H1 (cell line): ENCODE measurements around the gene KIF26A. TPM values are rescaled to one million over a fixed set of nuclear protein-coding genes. Genes with fewer than 3 reads are reported as not detected.

ENCODE experiments used
- CTCF ChIA-PET: fragments of 300-600 bp; sonication (Branson Sonifier 250); formaldehyde crosslinking; loops from one replicate; lab custom pipeline; 2021; ENCODE audit not compliant: partially characterized antibody; lab: Charles Lee
- POLR2A ChIA-PET: fragments of 300-600 bp; sonication (Branson Sonifier 250); formaldehyde crosslinking; loops from one replicate; lab custom pipeline; 2021; ENCODE audit warnings: inconsistent platforms; ENCODE audit not compliant: partially characterized antibody; lab: Charles Lee
- DNase-seq, 2 experiments: peaks; one replicate each; pipeline versions ENCODE4 v3.0.0 to v3.0.0-alpha.2; 2010 to 2022; ENCODE audit warnings: low spot score in 2 of 2, low read depth in 1 of 2, mixed read lengths in 1 of 2
- FAIRE-seq: peaks from 2 replicates; lab custom pipeline; 2011; peaks lifted over from hg19 to GRCh38; lab: Jason Lieb, UNC
- H2AFZ ChIP-seq: 2 replicates; pipeline ENCODE4 v1.8.1; 2012; ENCODE audit warnings: low read length, inconsistent platforms
- H2AK5ac ChIP-seq: 2 replicates; pipeline ENCODE4 v1.6.1; 2013; ENCODE audit warnings: low read depth, low read length
- H2BK120ac ChIP-seq: replicated peaks from 2 replicates; pipeline ENCODE3; 2013; ENCODE audit warnings: low read depth, low read length, inconsistent platforms
- H2BK12ac ChIP-seq: 2 replicates; pipeline ENCODE4 v1.6.1; 2013; ENCODE audit warnings: low read depth, low read length
- H2BK15ac ChIP-seq: 2 replicates; pipeline ENCODE4 v1.6.1; 2013; ENCODE audit warnings: low read length
- H2BK20ac ChIP-seq: 2 replicates; pipeline ENCODE4 v1.6.1; 2013; ENCODE audit warnings: low read length
- H2BK5ac ChIP-seq: 2 replicates; pipeline ENCODE4 v1.6.1; 2013; ENCODE audit warnings: low read depth, low read length
- H3K14ac ChIP-seq: 2 replicates; pipeline ENCODE4 v1.6.1; 2013; ENCODE audit warnings: inconsistent platforms; ENCODE audit not compliant: insufficient read length
- H3K18ac ChIP-seq: 2 replicates; pipeline ENCODE4 v1.6.1; 2013; ENCODE audit warnings: low read length; ENCODE audit errors: extremely low read depth
- H3K23ac ChIP-seq: 2 replicates; pipeline ENCODE4 v1.6.1; 2013; ENCODE audit warnings: inconsistent platforms; ENCODE audit not compliant: insufficient read length
- H3K23me2 ChIP-seq: 2 replicates; pipeline ENCODE4 v1.6.1; 2013; ENCODE audit warnings: low read depth, low read length
- H3K27ac ChIP-seq: 2 replicates; pipeline ENCODE4 v1.6.1; 2011; ENCODE audit warnings: low read depth, low read length, inconsistent platforms
- H3K27me3 ChIP-seq, 4 experiments: replicated peaks in 1 of 4; 1 replicate in 1 of 4; 2 replicates in 3 of 4; pipeline versions ENCODE4 v1.6.1 to v1.8.1; 2011 to 2013; ENCODE audit warnings: low read length in 3 of 4, mild to moderate bottlenecking in 3 of 4, inconsistent platforms in 2 of 4, mixed read lengths in 2 of 4, moderate library complexity in 1 of 4; ENCODE audit not compliant: control insufficient read depth in 3 of 4, insufficient read depth in 3 of 4; ENCODE audit errors: extremely low read depth in 1 of 4
- H3K36me3 ChIP-seq, 4 experiments: 2 replicates each; pipeline versions ENCODE4 v1.6.1 to v1.8.1; 2011 to 2013; ENCODE audit warnings: mild to moderate bottlenecking in 4 of 4, low read length in 3 of 4, moderate library complexity in 2 of 4, control low read depth in 1 of 4, inconsistent platforms in 1 of 4; ENCODE audit not compliant: insufficient read depth in 4 of 4, control insufficient read depth in 2 of 4
- H3K4ac ChIP-seq: replicated peaks from 2 replicates; pipeline ENCODE3; 2013; ENCODE audit warnings: low read length, low read depth, mixed read lengths, inconsistent platforms; ENCODE audit not compliant: insufficient read length
- H3K4me1 ChIP-seq, 4 experiments: replicated peaks in 1 of 4; 1 replicate in 1 of 4; 2 replicates in 3 of 4; pipeline versions ENCODE4 v1.6.1 to v1.8.1; 2011 to 2013; ENCODE audit warnings: low read length in 3 of 4, inconsistent platforms in 2 of 4, mixed read lengths in 1 of 4; ENCODE audit not compliant: insufficient read depth in 4 of 4, control insufficient read depth in 3 of 4
- H3K4me2 ChIP-seq, 2 experiments: 2 replicates each; pipeline versions ENCODE4 v1.6.1 to v1.8.1; 2011 to 2013; ENCODE audit warnings: low read depth in 2 of 2, low read length in 2 of 2, control low read depth in 1 of 2, inconsistent platforms in 1 of 2, mild to moderate bottlenecking in 1 of 2; ENCODE audit not compliant: insufficient read depth in 1 of 2
- H3K4me3 ChIP-seq, 4 experiments: fragments of 200-600, 300-600 bp in 1 of 4; sonication (generic), shearing (Covaris generic), sonication (Bioruptor Twin) in 1 of 4; 2 replicates each; pipeline versions ENCODE4 v1.5.1 to v1.8.1; 2011 to 2016; ENCODE audit warnings: low read length in 4 of 4, low read depth in 3 of 4, control low read depth in 2 of 4, inconsistent platforms in 2 of 4, mild to moderate bottlenecking in 2 of 4, mixed read lengths in 1 of 4, moderate library complexity in 1 of 4; ENCODE audit not compliant: insufficient read depth in 2 of 4; ENCODE audit errors: extremely low read depth in 1 of 4
- H3K56ac ChIP-seq: replicated peaks from 2 replicates; pipeline ENCODE3; 2013; ENCODE audit warnings: low read depth, mild to moderate bottlenecking, mixed read lengths, low read length, inconsistent platforms; ENCODE audit not compliant: insufficient read length
- H3K79me1 ChIP-seq: 2 replicates; pipeline ENCODE4 v1.6.1; 2013; ENCODE audit warnings: low read depth, low read length, control low read depth
- H3K79me2 ChIP-seq, 2 experiments: 2 replicates each; pipeline versions ENCODE4 v1.6.1 to v1.8.1; 2012 to 2013; ENCODE audit warnings: low read length in 2 of 2, mild to moderate bottlenecking in 2 of 2, inconsistent platforms in 1 of 2; ENCODE audit not compliant: insufficient read depth in 2 of 2, control insufficient read depth in 1 of 2
- H3K9ac ChIP-seq, 4 experiments: replicated peaks in 1 of 4; 1 replicate in 1 of 4; 2 replicates in 3 of 4; pipeline versions ENCODE4 v1.6.1 to v1.8.1; 2011 to 2013; ENCODE audit warnings: low read depth in 3 of 4, low read length in 3 of 4, control low read depth in 2 of 4, mild to moderate bottlenecking in 2 of 4, moderate library complexity in 2 of 4, inconsistent platforms in 1 of 4; ENCODE audit errors: extremely low read depth in 1 of 4
- H3K9me3 ChIP-seq, 2 experiments: 2 replicates each; pipeline versions ENCODE4 v1.6.1 to v1.8.1; 2012 to 2013; ENCODE audit warnings: mild to moderate bottlenecking in 2 of 2, moderate library complexity in 2 of 2, control low read depth in 1 of 2, inconsistent platforms in 1 of 2, low read depth in 1 of 2, low read length in 1 of 2, mixed read lengths in 1 of 2; ENCODE audit not compliant: insufficient read depth in 2 of 2
- H4K20me1 ChIP-seq, 2 experiments: replicated peaks in 1 of 2; 2 replicates each; pipeline versions ENCODE3 to v1.8.1; 2011 to 2013; ENCODE audit warnings: inconsistent platforms in 2 of 2, low read length in 2 of 2, mild to moderate bottlenecking in 1 of 2; ENCODE audit not compliant: insufficient read depth in 2 of 2, control insufficient read depth in 1 of 2
- H4K5ac ChIP-seq: 2 replicates; pipeline ENCODE4 v1.6.1; 2013; ENCODE audit warnings: low read length, low read depth, mixed read lengths, inconsistent platforms; ENCODE audit not compliant: insufficient read length
- H4K8ac ChIP-seq: 2 replicates; pipeline ENCODE4 v1.8.0; 2013; ENCODE audit warnings: mild to moderate bottlenecking, moderate library complexity, low read length, inconsistent platforms; ENCODE audit not compliant: insufficient read depth; ENCODE audit errors: extremely low read depth
- H4K91ac ChIP-seq: replicated peaks from 2 replicates; pipeline ENCODE3; 2013; ENCODE audit warnings: low read length, mixed read lengths, inconsistent platforms; ENCODE audit not compliant: insufficient read length
- BRCA1 ChIP-seq: IDR thresholded peaks from 2 replicates; pipeline ENCODE4 v1.6.1; 2012; ENCODE audit warnings: low read depth, low read length, improper control_type of control experiment
- CHD1 ChIP-seq: IDR thresholded peaks from 2 replicates; pipeline ENCODE4 v1.6.1; 2012; ENCODE audit warnings: low read depth, low read length, improper control_type of control experiment
- CHD2 ChIP-seq: IDR thresholded peaks from 2 replicates; pipeline ENCODE4 v1.6.1; 2012; ENCODE audit warnings: low read length, improper control_type of control experiment
- EP300 ChIP-seq, 2 experiments: IDR thresholded peaks; 1 replicate in 1 of 2; 2 replicates in 1 of 2; pipeline ENCODE4 v1.6.1; 2011 to 2012; ENCODE audit warnings: low read depth in 2 of 2, low read length in 2 of 2, mild to moderate bottlenecking in 2 of 2, borderline replicate concordance in 1 of 2, inconsistent platforms in 1 of 2, moderate library complexity in 1 of 2
- JUN ChIP-seq: IDR thresholded peaks from 2 replicates; pipeline ENCODE4 v1.6.1; 2011; ENCODE audit warnings: low read depth, mild to moderate bottlenecking, improper control_type of control experiment, low read length
- MAX ChIP-seq: IDR thresholded peaks from 2 replicates; pipeline ENCODE4 v1.6.1; 2012; ENCODE audit warnings: inconsistent platforms
- RAD21 ChIP-seq, 2 experiments: IDR thresholded peaks in 1 of 2; conservative IDR thresholded peaks in 1 of 2; 2 replicates each; pipeline ENCODE4 v1.6.1; 2011; ENCODE audit warnings: low read depth in 2 of 2, low read length in 2 of 2, improper control_type of control experiment in 1 of 2, inconsistent platforms in 1 of 2, mild to moderate bottlenecking in 1 of 2, moderate library complexity in 1 of 2
- RBBP5 ChIP-seq: IDR thresholded peaks from 2 replicates; pipeline ENCODE4 v1.7.1; 2012; ENCODE audit warnings: low read depth, mild to moderate bottlenecking, inconsistent platforms, low read length, moderate library complexity, borderline replicate concordance
- RFX5 ChIP-seq: IDR thresholded peaks from 2 replicates; pipeline ENCODE4 v1.6.1; 2011; ENCODE audit warnings: low read depth, low read length, improper control_type of control experiment, borderline replicate concordance
- TAF7 ChIP-seq: optimal IDR thresholded peaks from 2 replicates; pipeline ENCODE3; 2011; ENCODE audit warnings: low read depth, mild to moderate bottlenecking, inconsistent platforms, low read length, moderate library complexity, borderline replicate concordance
- ZNF274 ChIP-seq: IDR thresholded peaks from 2 replicates; pipeline ENCODE4 v1.7.0; 2012; ENCODE audit warnings: low read length, borderline replicate concordance; ENCODE audit errors: extremely low read depth
- WGBS, 2 experiments: shearing (Covaris generic) in 1 of 2; methylation state at CpG; one replicate each; pipeline versions ENCODE4 v1.1.6 to v1.1.7; 2013 to 2015; ENCODE audit warnings: low lambda C conversion rate in 2 of 2, mixed read lengths in 2 of 2, inconsistent platforms in 1 of 2, low coverage in 1 of 2, missing lambda C conversion rate in 1 of 2; ENCODE audit not compliant: insufficient replicate concordance in 2 of 2, insufficient coverage in 1 of 2, insufficient read length in 1 of 2; ENCODE audit errors: extremely low coverage in 1 of 2, missing lambda C conversion rate in 1 of 2; 5-methylcytosine and 5-hydroxymethylcytosine counted together
- polyA plus RNA-seq, 7 experiments: library from polyadenylated mRNA; depleted of rRNA in 3 of 7; stranded (reverse) in 5 of 7; unstranded in 2 of 7; fragments of >200 nt in 5 of 7; fragments of 200-250 nt in 2 of 7; gene quantifications; 1 replicate in 5 of 7; 2 replicates in 1 of 7; 4 replicates in 1 of 7; pipeline versions ENCODE4 v1.2.1 to v1.2.3, GENCODE V29; 2011 to 2013; ENCODE audit warnings: missing spikeins in 2 of 7, mixed read lengths in 2 of 7
- total RNA-seq: library from RNA; stranded (reverse); fragmentation: NEBNext Ultra II Directional; extraction: Animal tissue kit (Norgen Biotek cat#: 25700); gene quantifications from 2 replicates; pipeline ENCODE4 v1.2.1, GENCODE V29; 2021

KIF26A gene
- total and polyA plus RNA-seq, 2 of the 8 experiments (the other 6 are each of a cell fraction or from before 2014, with no cell fraction given), result 11.5 to 41.6 TPM

DNA sequence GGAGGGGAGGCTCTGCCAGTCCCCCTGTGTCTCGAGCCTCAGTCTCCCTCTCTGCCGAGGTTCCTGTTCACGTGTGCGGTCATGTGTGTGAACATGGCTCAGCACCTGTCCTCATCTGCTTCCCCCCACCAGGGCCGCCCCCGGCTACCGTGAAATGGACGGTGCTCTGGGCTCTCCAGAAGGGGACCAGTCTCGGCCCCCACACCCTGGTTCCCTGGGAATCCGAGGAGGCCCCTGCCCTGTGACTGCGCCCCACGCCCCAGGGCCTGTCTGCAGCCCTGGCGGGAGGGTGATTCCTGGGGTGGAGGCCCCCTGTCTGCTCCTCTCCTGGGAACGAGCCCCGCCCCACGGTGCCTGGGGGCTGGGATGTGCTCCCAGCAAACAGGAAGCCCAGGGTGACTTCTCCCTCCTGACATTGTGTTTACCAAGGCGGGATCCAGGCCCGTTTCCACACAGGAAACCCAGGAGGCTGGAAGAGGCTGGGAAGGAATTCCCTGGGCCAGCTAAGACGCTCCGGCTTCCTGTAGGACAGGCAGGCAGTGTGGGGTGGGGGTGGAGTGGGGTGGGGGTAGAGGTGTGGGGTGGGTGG, 46.6 kb downstream of the KIF26A start:
- Histone ChIP-seq H3K18ac (no peak overlapping the region), H2BK20ac (no peak overlapping the region), H3K27ac (no peak overlapping the region), H3K79me2 (no peaks in the 10 kb centered on the region), H4K91ac (no peak overlapping the region), H3K23ac (no peak overlapping the region), H2AK5ac (no peak overlapping the region), H2BK120ac (no peak overlapping the region), H4K20me1 (peaks cover 0 to 7% of the 10 kb centered on the region in 2 experiments), H3K27me3 (no peaks in the 10 kb centered on the region), H3K23me2 (no peaks in the 10 kb centered on the region), H2BK12ac (no peak overlapping the region), H3K9me3 (no peaks in the 10 kb centered on the region), H3K79me1 (no peaks in the 10 kb centered on the region), H4K8ac (no peak overlapping the region), H2BK5ac (no peak overlapping the region), H4K5ac (no peak overlapping the region), H3K4me3 (no peak overlapping the region), H2AFZ (no peak overlapping the region), H2BK15ac (no peak overlapping the region), H3K4ac (no peak overlapping the region), H3K4me1 (no peaks in the 10 kb centered on the region; a peak in 2 of 7 replicates), H3K36me3 (no peaks in the 10 kb centered on the region), H3K9ac (no peak overlapping the region), H3K14ac (no peak overlapping the region), H3K56ac (no peak overlapping the region), H3K4me2 (no peak overlapping the region)
- 95% methylated on average over 14 of the region's 20 CpGs; no CpG with 5 or more reads in 1 of the 2 experiments for WGBS, 2 experiments
- DNase-seq (no peak), FAIRE-seq (no peak)
- ChIA-PET CTCF (interaction anchor here (2.4 to 2.8 kb wide), 2 partner anchors 11 to 39 kb away, joined by 10 to 12 read pairs; no protein-coding TSS in a partner anchor), POLR2A (no interaction called here)
- TF ChIP-seq TAF7 (no peak), RAD21 (IDR thresholded peaks at IDR 0.05 in 1 of 2, conservative IDR thresholded peaks at IDR 0.05 in 1 of 2; ENCODE audit: low read depth in 2 of 2, low read length in 2 of 2) (no peak), CHD2 (no peak), BRCA1 (no peak), CHD1 (no peak), JUN (no peak), EP300 (IDR thresholded peaks at IDR 0.05; ENCODE audit: borderline replicate concordance in 1 of 2, low read depth in 2 of 2, low read length in 2 of 2) (no peak), ZNF274 (no peak), MAX (no peak), RFX5 (no peak), RBBP5 (no peak)
